CD4-positive, alpha-beta T cell treated with Interleukin-17A for 4 hours (primary cell): ENCODE results near the gene UCP3.

ENCODE experiments used
- DNase-seq: peaks from one replicate; pipeline ENCODE4 v3.0.0-alpha.2; 2020; ENCODE audit warnings: mixed read lengths

The UCP3 gene

DNA sequence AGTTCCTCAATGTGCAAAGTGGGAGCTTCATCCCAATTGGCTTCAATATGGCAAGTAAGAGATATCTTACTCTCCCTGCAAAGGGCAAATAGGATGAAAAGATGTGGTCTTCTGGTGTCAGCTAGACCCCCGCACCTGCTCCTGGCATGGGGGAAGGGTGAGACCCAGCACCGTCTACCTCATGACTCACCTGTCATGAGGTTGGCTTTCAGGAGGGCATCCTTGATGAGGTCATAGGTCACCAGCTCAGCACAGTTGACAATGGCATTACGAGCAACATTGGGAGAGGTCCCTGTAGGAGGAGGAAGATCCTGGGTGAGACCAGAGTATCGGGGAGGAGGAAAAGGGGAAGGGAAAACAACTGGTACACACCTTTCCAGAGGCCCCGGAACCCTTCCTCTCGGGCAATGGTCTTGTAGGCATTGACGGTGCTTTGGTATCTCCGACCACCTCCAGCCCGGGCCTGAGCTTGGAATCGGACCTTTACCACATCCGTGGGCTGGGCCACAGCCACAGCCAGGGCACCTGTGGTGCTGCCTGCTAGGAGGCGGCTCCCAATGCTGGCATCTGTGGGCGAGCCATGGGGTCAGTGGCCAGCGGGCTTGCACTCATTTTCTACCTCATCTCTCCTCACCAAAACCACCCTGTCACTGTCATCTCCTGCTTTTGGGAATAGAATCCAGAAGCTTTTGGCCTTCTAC lies 32.3 kb downstream of the UCP3 start:
- DNase-seq: no peak

DNA sequence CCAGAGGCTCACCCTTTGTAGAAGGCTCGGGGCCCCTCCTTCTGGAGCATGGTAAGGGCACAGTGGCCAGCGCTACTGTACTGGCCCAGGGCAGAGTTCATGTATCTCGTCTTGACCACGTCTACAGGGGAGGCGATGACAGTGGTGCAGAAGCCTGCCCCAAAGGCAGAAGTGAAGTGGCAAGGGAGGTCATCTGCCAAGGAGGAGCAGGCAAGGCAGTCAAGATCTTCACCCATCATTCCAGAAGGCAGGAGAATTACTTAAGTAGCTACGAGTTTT lies 33.5 kb downstream of the UCP3 start:
- DNase-seq: no peak

DNA sequence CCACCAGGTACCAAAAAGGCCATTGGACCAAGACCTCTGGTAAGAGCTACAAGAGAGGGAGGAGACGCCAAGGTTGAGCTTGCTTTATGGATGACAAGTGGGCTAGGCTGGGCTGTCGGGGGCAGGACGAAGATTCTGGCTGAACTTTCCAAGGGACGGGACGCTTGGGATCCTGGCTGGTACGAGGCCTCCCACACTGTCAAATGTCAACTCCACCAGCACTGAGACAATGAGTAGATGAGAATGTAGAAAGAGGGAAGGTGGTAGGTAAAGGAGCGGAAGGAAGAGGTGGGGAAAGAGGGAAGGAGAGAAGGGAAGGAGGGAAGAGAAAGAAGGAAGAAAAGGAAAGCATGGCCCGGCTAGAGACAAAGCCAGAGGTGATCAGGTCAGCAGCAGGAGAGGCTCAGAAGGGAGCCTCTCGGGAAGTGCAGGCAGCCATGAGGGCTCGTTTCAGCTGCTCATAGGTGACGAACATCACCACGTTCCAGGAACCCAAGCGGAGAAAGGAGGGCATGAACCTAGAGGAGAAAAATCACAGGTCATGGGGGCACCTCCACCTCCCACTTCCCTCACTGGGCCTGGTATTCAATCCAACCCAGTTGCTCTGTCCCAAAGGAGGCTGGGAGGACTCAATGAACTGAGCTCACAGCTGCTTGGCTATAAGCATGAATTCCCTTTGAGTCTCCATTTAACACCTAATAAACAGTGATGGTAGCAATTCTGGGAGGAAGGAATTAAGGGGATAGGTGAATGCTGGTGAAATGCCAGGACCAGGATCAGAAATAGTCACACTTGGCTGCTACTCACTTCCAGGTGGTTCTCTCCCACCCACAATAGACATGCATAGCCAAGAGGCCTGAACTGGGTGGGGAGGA lies 34.0 kb downstream of the UCP3 start:
- no peak for DNase-seq

DNA sequence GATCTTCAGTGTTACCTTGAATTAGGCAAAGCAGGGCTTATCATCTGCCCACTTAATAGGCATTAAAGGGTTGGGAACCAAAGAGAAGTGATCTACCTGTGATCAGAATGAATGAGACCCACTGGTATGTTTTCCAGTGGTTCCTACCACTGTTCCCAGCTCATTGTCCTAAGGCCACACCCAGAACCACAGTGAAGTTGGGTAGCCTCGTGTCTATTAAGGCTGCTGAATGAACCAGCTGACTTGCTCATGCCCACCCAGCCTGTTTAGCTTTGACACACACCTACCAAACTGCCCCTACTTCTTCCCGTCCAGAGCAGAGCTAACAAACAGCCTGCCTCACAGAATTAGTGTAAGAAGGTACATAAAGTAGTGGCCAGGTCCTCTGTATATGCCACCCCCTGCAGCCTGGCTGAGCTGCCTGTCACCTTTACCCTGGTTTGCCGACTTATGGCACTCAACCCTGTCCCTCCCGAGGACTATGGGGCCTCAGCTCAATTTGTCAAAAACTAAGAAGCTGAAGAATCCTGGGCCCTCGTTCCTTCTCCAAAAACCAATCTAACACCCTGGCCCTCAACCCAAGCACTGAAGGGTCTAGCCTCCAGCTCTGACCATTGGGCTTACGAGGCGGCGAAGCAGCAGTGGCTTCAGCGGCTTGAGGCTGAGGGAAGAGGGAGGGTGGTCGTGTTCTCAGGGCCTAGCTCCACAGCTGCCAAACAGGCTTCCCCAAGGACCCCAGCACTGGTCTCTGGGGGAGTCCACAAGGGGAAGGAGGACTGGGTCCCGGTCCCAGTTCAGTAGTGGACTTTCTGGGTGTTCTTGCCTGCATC lies 36.0 kb downstream of the UCP3 start:
- no peak for DNase-seq

DNA sequence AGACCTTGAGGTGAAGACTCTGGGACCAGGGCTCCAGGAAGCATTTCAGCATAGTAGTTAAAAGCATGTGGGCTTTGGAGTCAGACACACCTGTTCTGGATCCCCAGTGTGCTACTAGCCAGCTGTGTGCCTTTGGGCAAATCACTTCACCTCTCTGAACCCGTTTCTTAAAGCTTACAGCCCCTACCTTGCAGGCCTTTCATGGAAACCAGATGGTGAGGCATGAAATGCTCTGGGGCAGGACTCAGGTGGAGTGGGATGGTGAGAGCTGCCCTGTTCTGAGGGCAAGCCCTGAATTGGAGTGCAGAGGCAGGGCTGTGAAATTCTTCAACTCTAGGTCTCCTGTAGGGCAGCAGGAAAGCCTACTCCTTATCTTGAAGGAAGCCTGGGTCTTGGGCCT lies 36.7 kb downstream of the UCP3 start:
- DNase-seq: no peak

DNA sequence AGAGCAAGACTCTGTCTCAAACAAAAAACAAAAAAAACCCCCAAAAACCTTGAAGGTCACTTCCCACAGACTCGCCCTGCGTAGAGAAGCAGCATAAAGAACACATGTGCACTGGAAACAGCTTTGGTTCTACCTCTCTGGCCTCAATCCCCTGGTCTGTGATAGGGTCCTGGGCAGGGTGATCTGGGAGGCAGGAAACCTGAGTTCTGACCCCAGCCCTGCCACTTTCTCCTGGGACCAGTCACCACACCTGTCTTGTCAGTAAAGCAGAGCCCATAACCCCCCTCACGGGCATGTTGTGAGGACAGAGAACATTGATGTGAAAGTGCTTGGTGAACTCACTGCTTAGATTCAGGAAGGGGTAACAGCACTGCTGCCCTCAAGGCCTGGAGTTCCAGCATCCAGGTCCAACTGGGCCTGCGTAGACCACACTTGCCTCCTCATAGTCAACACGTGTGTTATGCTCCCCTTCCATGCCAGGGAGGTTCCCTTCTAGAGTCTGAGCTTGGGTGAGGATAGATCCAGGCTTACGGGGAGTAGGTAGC lies 37.6 kb downstream of the UCP3 start:
- DNase-seq: no peak

DNA sequence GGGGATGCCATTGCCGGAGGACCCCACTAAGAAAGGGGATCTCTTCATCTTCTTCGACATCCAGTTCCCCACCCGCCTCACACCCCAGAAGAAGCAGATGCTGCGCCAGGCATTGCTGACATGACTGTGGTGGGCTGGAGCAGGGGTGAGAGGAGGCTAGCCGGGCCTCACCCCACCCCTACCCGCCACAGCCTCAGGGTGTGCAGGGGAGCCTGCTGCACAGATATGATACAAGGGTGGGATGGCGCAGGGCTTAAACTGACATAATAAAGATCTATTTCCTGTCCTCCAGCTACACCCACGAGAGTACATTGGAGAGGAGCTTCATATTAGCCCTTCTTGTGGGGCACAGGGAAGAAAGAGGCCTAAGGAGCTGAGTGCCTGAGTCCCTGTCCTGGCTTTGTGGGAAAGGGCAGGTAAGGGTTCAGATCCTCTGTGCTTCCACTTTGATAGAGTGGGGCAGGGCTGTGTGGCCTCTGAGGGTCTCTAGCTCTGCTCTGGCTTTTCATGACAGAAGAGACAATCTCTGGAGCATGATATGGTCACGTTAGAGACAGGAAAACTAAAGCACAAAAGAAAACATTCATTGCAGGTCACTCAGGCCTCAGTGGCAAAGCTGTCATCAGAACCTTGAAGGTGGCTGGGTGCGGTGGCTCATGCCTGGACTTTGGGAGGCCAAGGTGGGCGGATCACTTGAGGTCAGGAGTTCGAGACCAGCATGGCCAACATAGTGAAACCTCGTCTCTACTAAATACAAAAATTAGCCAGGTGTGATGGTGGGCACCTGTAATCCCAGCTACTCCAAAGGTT lies 38.7 kb downstream of the UCP3 start:
- peak; percentile 54 for DNase-seq

DNA sequence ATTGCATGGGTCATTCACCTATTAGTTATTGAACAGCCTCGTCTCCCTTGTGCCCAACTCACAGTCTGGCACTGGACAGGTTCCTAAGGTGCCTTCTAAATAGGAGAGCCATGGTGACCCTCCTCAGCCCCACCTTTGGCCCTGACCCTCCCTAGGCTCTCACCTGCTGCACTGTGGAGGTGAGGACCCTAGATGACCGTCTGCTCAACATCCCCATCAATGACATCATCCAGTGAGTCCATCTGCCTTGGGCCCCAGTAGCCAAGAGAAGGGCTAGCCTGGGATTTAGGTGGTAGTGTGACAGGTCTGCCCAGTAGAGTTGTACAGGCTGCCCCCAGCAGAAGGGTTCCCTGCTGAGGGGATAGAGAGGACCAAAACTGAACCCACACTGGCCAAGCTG lies 39.8 kb downstream of the UCP3 start:
- no peak for DNase-seq

DNA sequence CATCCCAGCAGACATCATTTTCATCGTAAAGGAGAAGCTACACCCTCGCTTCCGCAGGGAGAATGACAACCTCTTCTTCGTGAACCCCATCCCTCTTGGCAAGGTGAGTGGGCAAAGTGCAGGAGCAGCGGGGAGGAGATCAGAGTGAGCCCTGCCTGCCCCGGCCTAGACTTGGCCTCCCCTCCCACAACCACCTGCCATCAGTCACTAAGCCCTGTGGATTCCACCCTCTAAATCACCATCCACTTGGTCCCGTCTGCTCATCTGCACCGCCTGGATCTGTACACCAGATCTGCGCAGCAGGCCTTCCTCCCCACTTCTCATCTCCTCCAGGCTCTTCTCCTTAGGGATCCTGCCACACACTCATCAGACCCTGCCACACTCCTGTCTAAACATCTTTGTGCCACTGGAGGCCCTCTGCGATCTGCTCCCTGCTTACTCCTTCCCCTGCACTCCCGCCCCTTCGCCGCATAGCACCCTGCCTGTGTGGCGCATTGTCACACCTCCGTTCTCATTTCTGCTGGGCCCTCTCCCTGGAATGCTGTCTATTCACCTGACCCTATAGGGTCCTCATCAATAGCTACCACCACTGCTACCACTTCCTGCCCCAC lies 40.4 kb downstream of the UCP3 start:
- DNase-seq: no peak

DNA sequence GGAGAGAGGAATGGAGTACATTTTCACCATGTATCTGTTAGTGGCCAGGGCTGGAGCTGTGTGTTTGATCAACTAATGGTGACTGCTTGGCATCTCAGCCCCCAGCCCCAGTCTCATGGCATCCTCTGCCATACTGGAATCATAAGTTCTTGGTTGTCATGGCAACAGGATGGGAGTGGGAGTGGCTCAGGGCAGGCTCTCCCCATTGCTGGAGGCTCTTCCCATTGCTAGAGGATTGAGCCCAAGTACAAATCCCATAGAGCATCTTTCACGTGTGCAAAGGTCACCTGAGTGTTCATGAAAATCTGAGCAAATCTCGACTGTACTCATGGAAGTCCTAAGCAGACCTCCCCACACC lies 43.1 kb downstream of the UCP3 start:
- no peak for DNase-seq

DNA sequence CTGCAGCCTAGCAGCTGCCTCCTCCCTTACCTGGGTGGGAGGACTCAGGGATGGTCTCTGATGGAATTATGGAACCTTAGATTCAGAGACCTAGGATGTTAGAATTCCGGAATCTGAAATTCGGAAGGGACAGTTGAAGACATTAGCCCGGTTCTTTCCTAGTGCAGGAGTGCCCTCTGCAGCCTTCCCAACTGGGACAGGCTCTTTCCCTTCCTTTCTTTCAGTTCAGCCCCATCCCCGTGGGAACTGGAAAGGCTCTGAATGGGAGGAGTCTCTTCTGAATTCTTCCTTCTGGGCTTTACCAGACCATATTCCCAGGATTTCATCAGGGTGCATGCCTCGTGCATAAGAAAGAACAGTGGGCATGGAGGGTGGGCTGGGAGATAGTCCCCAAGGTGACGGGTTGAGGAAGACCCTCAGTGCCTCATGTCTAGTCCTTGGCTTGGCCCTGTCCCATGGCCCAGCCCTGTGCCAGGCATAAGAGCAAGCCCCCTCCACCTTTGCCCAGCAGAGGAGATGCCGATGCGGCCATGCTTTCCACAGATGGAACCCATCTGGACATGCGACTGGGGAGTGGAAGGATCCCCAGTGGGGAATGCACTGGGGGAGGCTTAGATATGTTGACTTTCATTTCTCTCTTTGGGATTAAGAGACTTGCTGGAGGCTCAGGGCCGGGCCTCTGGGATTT lies 43.7 kb downstream of the UCP3 start:
- DNase-seq: no peak

DNA sequence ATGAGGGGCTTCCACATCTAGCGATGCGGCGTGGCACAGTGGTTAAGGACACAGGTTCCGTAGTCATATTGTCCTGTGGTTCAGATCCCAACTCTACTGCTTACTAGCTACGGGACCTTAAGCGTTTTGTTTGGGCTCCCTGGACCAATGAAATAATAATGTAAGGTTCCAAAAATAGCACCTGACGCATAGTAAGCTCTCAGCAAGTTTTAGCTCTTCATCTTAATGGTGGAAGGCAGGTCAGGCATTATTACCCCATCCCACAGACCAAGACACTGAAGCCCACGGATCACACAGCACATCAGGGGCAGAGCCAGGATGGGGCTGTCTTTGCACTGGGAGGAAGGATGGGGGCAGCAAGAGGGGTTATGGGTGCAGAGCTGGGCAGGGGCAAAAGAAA lies 45.0 kb downstream of the UCP3 start:
- no peak for DNase-seq

DNA sequence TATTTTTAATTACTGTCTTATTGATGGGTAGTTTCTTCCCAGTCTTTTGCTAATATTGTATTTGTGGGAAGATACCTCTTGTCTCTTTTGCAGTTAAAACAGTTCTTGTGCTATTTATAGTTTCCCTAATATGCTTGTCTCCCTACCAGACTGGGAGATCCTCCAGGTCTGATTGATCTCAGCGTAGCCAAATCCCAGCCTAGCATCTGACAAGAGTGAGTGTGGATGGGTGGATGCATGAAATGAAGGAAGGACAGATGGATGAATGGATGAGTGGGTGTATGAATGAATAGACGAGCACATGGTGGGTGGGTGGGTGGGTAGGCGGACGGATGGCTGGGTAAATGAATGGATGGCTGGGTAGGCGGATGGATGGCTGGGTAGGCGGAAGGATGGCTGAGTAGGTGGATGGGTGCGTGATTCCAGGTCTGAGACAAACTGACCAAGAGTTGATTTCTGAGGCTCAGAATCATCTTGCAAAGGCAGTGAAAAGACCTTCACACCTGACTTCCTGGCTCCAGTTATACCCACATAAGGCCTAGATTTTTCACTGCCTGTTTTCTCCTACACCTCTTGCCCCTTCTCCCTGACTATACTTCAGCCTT lies 46.7 kb downstream of the UCP3 start:
- no peak for DNase-seq

DNA sequence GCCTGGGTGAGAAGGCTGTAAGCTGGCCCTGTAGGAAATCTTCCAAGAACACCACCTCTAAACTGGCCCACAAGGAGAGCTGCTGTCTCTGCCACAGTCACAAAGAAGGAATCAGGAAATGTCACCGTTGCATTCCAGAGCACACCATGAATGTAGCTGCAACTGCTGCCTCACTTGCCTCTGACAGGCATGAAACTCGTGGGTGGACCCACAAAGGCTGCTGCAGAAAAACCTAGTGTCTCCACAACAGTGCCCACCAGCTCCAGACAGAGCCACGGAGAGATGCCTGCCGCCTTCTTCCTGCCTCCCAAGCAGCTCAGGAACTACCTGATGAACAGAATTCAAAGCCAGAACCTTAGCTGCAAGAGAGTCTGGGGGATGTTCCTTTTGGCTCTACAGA lies 47.6 kb downstream of the UCP3 start:
- no peak for DNase-seq

DNA sequence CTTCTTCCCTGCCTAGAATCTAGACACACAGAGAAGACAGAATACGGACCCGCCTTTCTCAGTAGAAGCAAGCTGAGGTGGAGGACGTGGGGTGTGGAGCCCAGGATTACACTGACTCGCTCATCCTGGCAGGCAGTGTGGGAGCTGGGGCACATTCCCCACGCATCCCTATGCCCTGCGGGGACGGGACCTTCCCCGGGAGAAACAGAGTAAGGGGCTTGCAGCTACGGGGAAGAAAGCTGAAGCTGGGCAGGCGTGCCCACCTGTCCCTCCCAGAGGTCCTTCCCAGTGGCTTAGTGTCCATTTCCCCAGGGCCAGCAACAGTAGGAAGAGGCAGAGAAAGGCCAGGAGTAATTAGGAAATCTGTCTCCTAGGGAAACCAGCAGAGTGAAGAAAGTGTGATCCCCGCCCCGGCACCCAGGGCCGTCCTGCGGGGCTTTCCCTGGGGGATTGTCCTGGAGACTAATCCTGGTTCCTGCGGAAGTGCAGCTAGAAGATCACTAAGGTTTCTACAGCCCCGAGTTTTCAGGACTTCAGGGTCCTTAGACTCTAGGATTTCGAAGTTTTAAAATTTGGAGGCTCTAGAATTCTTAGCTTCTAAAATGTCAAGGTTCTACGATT lies 50.3 kb downstream of the UCP3 start:
- no peak for DNase-seq

DNA sequence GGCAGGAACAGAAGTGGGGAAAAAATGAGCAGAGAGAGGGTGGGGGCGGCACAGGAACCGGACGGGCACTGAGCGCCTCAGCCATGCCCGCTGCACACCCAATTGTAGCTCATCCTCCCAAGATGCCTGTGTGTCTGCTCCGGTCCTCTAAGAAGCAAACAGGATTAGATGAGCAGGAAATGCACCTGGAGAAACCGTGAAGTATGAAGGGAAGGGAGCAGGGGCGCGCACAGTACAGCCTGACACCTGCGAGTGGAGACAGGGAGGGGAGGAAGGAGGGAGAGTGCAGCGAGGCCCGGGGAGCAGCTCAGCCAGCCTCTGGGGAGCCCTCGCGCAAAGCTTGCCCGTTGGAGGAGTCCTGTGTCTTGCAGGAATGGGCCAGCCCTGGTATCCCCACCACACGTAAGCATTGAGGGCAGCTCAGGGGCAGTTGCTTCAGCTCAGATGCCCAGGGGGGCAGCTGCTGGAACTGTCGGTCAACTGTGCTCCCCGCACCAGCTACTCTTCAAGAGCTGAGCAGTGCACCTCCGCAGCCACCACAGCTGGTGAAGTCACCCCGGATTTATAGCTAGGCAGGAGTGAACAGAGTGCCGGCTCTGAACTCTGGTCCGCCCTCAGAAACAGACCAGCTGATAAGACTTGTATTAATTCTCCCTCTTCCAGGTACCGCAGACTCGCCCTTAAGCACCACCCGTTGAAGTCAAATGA lies 51.1 kb downstream of the UCP3 start:
- no peak for DNase-seq

DNA sequence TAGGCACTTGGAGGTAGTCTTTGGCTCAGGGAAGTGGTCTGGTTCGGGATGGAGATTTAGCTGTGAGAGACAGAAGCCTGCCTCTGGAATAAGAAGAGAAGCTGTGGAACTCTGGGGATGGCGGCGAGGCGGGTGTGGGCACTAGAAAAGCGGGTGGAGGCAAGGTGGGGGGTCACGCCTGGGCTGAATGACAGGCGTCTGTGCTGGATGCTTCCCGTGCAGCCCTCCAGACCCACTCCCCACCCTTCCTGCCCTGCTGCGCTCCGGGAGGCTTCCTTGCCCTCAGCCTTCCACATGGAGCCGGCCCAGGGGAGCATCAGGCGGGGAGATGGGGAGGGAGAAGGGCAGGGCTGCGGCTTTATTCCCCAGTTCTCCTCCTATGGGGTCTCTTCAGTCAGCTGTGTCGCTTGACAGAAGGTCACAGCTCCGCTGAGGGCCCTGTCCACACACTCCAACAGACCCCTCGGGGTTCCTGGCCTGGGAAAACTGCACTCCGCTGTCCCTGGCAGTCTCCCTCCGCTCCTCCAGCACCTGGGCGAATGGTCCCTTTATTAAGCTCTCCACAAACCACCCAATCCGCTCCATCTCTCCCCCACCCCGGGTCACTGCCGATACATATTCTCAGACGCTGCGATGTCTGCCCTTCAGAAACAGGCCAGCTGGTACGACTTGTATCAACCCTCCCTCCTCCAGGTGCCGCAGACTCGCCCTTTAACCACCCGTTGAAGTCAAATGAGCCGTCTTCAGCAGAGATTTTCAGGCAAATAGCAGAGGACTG lies 51.8 kb downstream of the UCP3 start:
- DNase-seq: no peak

DNA sequence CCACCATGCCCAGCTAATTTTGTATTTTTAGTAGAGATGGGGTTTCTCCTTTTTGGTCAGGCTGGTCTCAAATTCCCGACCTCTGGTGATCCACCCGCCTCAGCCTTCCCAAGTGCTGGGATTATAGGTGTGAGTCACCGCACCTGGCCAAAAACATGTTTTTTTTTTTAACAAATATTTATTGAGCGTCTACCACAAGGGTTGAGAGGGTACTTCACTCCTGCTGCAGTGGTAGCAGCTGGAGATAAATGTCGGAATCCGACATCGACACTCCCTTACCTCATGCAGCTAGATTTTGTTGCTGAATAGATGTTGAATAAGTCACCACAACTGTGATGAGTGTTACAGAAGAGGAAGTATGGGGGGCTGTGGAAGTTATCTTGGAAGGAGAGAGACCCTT lies 57.1 kb downstream of the UCP3 start:
- DNase-seq: no peak
